ENCODE measurements around the gene RPS6KC1.

GRCh38 chr1:213138391-213138790 is 87.3 kb downstream of the RPS6KC1 start:
- TF ChIP-seq USF1 (IDR thresholded peaks at IDR 0.05), result no peak
- no peak for TF ChIP-seq EP300 (IDR thresholded peaks at IDR 0.05; ENCODE audit: borderline replicate concordance)
- no peak for TF ChIP-seq CREB1 (IDR thresholded peaks at IDR 0.05; ENCODE audit: low read depth)
- no peak for TF ChIP-seq REST (IDR thresholded peaks at IDR 0.05; ENCODE audit: low read depth)
- no peak for TF ChIP-seq TEAD4 (IDR thresholded peaks at IDR 0.05)
- TF ChIP-seq NFIC (IDR thresholded peaks at IDR 0.05), result no peak

All from Ishikawa (cell line).